HG03558 (cell line): Measurements from ENCODE around the gene NSMCE1.

Experiments used
- ATAC-seq: cut with Tn5 transposase; IDR thresholded peaks from one replicate; pipeline ENCODE4 v1.9.1; 2021; ENCODE audit warnings: moderate number of reproducible peaks; ENCODE audit not compliant: unreplicated experiment; ENCODE audit errors: extremely low read depth

The NSMCE1 gene

DNA sequence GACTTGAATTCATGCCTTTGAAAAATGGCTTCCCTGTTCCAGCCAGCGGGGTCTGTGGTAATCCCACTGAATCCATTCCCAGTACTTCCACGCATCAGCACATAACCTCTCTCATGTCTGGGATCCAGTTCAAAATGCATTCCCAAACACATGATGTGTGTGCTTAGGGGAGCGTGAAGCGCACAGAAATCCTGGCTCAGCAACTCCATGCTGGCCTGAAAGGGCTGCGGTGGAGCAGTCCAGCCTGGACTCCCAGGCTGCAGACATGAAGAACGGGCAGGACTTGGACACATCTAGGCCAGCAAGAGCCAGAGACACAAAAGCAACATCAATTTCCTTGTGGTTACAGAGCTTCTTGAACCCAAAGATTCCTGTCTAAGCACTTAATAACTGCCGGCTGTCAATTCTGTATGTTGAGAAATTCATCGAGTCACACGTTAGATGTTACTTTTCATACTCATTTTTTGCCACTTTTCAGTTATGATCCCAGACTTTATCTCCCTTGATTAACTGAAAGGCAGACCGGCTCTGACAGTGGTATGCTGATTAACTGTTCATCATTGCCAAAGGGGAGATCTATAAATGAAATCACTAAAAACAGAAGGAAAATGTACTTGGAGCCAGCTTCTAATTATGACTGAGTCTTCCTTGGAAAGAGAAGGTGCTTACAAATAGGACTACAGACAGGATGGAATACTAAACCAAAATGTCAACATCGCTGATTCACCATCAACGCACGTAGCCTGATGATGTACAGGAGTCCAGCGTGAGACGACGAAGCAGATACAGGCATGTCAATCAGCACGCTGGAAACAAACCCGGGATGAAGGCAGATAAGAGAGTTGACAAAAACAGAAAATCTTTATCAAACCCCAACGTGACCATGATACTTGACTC lies 23.0 kb downstream of the NSMCE1 start:
- no peak for ATAC-seq

GRCh38 chr16:27244363-27244755 lies 24.2 kb downstream of the NSMCE1 start:
- no peak for ATAC-seq

DNA sequence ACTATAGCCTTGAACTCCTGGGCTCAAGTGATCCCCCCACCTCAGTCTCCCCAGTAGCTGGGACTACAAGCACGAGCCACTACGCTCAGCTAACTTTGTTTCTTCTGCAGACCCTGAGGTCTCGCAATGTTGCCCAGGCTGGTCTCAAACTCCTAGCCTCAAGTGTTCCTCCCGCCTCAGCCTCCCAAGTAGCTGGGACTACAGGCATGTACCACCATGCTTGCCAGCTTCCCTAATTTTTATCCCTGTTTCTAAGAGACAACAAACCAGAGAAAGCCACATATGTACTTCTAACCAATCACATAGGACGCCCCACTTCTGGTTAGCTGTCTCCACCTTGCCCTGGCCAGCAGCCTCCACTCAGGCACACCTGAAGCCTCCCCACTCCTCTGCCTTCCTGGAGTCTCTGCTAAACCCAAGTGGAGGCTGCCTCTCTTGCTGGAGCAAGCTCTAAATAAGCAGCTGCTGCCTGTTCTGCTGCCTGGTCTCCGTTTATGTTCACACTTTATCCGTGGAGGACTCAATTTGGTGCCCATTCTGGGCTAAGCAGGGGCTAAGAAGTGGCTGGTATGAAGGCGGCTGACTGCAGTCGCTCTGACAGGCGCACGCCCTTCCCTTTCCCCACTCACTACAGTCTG lies 24.7 kb downstream of the NSMCE1 start:
- no peak for ATAC-seq

DNA sequence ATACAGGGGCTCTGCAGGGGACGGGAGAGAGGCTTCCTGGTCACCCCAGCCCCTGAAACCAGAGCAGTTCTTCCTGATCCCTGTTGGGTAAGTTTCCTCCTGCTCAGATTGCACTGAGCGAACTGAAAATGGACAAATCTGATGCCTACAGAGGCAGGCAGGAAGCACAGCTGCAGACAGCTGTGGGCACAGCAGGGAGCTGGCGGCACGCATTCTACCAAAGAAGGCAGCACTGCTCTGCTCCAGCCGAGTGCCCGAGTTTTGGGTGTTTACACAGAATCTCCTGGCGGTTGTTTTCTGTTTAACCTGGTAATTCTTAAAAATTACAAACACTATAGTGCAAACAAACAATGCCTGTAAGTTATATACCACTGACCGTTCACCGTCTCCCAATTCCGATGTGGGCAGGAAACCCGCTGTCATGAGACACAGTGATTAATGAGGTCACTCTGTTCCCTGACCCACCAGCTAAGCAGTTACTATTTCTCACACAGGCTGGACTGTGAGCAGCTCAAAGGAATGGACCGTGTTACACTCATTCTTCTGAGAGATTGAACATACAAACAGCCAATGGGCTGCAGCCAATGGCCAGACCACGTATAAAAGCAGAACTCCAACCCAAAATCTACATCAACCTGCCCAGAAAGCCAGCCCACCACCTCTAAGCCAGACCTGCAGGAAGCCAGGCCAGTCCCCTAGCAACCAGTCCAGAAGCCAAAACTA lies 25.5 kb downstream of the NSMCE1 start:
- ATAC-seq = no peak

- no peak for ATAC-seq
Observed at GRCh38 chr16:27242398-27242797, 26.2 kb downstream of the NSMCE1 start.

DNA sequence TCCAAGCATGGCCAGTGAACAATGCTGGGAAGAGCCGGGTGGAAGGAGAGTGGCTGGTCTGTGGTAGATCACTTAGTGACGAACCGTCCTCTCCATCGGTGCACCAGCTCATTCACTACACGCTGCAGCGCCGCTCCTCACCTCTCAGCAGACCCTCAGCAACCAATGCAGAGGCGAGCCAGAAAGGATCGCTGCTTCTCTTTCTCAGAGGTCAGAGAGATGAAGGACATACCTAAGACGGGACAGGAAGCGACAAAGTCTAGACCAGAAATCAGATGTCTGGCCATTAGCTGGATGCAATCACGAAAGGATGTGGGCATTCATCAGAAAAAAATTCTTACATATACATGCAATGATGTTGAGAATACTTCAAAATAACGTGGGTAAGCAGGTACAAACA lies 26.9 kb downstream of the NSMCE1 start:
- ATAC-seq = no peak

DNA sequence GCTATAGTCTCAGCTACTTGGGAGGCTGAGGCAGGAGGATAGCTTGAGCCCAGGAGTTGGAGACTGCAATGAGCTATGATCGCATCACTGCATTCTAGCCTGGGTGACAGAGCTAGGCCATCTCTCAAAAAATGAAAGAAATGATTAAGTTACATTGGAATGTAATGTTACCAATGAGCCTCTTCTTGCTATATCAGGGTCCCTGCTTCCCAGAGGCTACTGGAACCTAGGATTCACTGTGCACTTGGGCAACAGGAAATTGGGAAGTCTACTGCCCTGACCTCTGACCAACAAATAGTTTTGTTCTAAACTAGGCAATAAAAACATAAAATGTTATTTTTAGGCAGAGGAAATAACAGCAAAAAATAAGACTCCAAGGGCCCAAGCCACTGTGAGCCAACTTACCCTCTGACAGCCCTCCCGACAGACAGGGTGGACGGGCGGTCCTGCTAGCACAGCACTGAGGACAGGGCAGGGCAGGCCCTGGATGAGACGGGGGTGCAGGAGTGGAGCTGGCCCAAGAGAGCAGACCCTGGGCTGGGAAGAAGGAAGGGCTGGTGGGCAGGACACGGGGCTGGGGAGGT lies 27.5 kb downstream of the NSMCE1 start:
- ATAC-seq = no peak

DNA sequence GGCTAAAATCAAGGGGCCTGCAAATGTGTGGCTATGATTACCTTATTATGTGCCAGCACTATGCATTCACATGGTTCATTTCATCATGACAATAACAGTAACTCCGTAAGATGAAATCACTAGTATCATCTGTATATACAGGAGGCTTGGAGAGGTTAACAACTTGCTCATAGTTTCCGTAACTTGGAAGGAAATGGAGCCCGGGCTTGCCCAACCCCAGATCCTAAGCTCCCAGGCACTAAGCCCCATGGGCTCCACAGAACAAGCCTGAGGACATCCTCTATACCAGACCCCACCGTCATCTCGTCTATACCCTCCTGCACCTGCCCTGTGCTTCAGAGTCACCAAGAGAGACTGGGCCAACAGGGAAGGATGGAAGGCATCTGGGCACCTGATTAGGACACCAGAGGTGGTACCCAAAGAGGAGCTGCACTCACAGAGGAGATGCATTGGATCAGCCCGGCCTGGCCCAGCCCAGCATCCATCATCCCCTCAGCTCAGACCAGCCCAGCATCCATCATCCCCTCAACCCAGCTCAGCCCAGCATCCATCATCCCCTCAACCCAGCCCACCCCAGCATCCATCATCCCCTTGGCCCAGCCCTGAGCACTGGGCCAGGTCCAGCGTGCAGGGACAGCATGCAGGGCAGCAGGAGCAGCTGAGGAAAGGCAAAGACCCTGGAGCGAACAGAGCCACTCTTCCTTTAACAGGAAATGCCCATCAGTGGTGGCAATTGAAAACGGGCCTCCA lies 28.5 kb downstream of the NSMCE1 start:
- no peak for ATAC-seq

DNA sequence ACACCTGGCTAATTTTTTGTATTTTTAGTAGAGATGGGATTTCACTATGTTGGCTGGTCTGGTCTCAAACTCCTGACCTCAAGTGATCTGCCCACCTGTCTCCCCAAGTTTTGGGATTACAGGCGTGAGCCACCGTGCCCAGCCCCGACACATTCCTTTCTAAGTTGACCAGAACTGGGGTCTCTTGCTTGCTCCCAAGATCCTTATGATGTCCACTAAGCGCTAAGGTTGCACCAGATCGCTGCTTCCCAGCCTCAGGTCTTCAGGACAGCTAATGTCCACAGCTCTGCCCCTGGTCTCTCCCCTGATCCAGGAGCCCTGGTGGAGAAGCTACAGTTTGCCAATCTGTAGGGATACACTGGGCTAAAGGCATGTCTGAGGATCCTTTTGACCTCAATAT lies 29.5 kb downstream of the NSMCE1 start:
- ATAC-seq = no peak

GRCh38 chr16:27238591-27238990 lies 30.0 kb downstream of the NSMCE1 start:
- no peak for ATAC-seq

DNA sequence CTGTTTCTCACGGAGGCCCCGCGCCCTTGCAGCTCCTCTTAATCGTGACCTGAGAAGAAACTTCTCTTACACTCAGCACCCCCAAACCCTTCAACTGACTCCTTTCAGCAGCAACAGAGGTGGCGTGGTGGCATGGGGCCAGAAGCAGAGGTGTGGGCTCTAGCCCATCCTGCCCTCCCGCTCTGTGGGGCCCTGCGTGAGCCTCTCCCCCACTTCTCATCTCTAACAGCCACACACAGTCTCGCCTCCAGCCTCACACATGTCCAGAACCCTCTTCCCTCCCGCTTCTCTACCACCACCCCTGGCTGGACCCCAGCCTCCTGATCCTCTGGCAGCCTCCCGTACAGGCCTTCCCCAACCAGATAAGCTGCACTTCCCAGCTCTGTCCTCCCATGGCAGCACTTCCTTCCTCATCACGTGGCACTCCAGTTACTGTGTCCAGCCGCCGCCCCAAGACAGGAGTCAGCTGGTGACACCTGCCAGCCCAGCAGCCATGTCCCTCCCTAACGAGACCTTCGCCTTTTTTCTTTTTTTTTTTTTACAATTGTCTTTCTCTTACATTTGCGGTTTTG lies 30.5 kb downstream of the NSMCE1 start:
- no peak for ATAC-seq

- ATAC-seq = no peak
Observed at GRCh38 chr16:27237219-27238015, 31.2 kb downstream of the NSMCE1 start.

GRCh38 chr16:27236635-27237218 lies 31.8 kb downstream of the NSMCE1 start:
- no peak for ATAC-seq

- no peak for ATAC-seq
Observed at GRCh38 chr16:27235938-27236245, 32.7 kb downstream of the NSMCE1 start.

DNA sequence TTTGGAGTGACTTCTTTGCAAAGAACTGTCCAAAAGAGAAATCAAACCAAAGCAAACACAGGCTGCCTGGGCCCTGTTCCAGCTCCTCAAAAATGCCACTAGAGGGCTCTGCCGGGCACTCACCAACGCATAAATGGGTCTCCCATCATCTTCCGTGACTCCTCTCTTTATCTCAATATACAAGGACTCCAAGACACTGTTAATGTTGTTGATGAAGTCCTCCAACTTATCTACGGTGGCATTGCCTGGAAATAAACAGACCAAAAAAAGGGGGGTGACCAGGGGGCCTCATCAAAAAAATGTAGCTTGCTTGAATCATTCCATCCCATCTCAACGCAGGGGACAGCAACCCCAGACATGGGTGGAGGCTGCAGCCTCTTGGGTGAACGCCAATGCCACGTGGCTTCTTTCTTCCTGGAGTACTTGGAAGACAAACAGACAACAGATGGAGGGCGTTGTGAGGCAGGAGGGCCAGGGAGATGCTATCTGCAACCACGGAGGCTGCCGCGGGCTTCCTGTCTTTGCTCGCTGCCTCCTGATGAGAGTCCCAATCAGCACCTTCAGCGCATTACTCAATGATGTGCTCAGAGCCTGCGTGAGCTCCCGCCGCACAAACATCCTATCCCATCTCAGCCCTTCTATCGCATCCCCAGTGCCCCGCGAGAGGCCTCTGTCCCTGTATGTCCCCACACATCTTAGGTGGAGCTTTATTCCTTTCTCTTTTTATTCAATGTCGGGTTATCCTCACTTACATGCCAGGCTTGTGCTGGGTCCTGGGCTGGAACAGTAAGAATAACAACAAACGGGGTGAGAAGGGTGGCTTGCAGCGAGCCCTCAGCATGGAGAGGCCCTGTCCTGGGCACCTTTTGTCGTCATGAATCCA lies 33.3 kb downstream of the NSMCE1 start:
- ATAC-seq = no peak

DNA sequence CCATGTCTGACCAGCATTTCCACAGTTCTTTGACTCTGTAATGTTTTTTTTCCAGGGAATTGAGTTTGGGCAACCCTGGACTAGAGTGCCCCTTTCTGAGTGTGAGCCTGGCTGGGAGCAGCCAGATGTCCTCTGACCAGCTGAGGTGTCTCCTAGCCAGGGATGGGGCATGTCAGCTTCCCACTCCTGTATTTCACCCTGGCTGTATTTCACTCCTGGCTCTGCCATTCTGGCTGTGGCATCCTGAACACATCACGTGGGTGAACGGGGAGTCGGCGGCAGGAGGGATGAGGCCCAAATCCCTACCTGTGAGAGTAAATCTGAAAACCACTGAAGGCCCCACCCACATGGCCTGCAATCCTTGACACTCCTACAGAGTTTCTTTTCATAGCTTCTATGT lies 34.0 kb downstream of the NSMCE1 start:
- no peak for ATAC-seq

DNA sequence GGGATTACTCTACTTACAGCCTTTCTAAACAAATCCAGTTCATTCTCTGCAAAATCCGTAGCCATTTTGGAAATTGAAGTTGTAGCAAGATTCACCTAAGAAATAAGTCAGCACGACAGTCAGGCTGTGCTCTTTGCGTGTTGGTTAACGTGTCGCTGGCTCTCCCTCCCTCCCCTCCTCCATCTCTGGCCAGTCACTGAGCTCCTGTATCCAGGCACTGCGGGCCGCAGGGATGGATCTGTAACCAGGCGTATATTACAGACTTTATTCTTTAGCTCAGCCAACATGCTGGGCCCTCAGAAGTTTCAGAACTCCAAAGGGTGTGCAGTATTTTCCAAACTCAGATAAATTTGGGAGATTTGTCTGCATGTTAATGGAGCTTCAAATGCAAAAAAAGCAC lies 34.4 kb downstream of the NSMCE1 start:
- ATAC-seq = no peak

- ATAC-seq = no peak
Observed at GRCh38 chr16:27233731-27234130, 34.8 kb downstream of the NSMCE1 start.
